ENCODE data around the gene DNAJC17.

- TF ChIP-seq CTCF (IDR thresholded peaks at IDR 0.05; ENCODE audit: poor library complexity) (no peak), EZH2 (IDR thresholded peaks at IDR 0.05; ENCODE audit: borderline replicate concordance) (no peak)
These were observed 1.7 kb upstream of the DNAJC17 start for GRCh38 chr15:40808861-40809450.

Data from hepatocyte (in vitro differentiated cells).